PC-9 (cell line): ENCODE measurements around the gene CPED1. TPM values are rescaled to one million over a fixed set of nuclear protein-coding genes. Genes with fewer than 3 reads are reported as not detected.

ENCODE experiments used
- BruUV-seq: library from RNA; stranded (reverse); fragments of 400-500 nt; replicated peaks from 2 replicates; lab custom pipeline; 2021; lab: Mats Ljungman, UMichigan
- CTCF ChIA-PET: fragments of 300-600 bp; sonication (Branson Sonifier 250); formaldehyde crosslinking; loops from one replicate; lab custom pipeline; 2022; ENCODE audit warnings: antibody characterized with exemption; lab: Charles Lee
- POLR2A ChIA-PET: fragments of 300-600 bp; sonication (Branson Sonifier 250); formaldehyde crosslinking; loops from one replicate; lab custom pipeline; 2022; ENCODE audit warnings: antibody characterized with exemption; ENCODE audit not compliant: unreplicated experiment; lab: Charles Lee
- DNase-seq, 2 experiments: peaks; one replicate each; pipeline versions ENCODE4 v3.0.0 to v3.0.0-alpha.2; 2015 to 2022; ENCODE audit warnings: mixed read lengths in 1 of 2
- H2AFZ ChIP-seq: fragments of 200-600 bp; sonication (generic); 2 replicates; pipeline ENCODE4 v1.8.1; 2017; ENCODE audit warnings: antibody characterized with exemption
- H3F3A ChIP-seq: fragments of 200-600 bp; sonication (generic); 2 replicates; pipeline ENCODE4 v1.8.1; 2017; ENCODE audit warnings: antibody characterized with exemption, mild to moderate bottlenecking, low read depth; ENCODE audit not compliant: insufficient read depth
- H3K27ac ChIP-seq: fragments of 200-600 bp; sonication (generic); 2 replicates; pipeline ENCODE4 v1.6.1; 2016; ENCODE audit warnings: mixed run types
- H3K27me3 ChIP-seq: fragments of 200-600 bp; sonication (generic); 2 replicates; pipeline ENCODE4 v1.6.1; 2016; ENCODE audit warnings: low read depth, mixed run types; ENCODE audit not compliant: insufficient read depth
- H3K36me3 ChIP-seq: fragments of 200-600 bp; sonication (generic); 2 replicates; pipeline ENCODE4 v1.6.1; 2016; ENCODE audit warnings: low read depth, mixed run types
- H3K4me1 ChIP-seq: fragments of 200-600 bp; sonication (generic); replicated peaks from 2 replicates; pipeline ENCODE4 v1.6.1; 2016; ENCODE audit warnings: mixed run types; ENCODE audit not compliant: insufficient read depth
- H3K4me2 ChIP-seq: fragments of 200-600 bp; sonication (generic); 2 replicates; pipeline ENCODE4 v1.6.1; 2017; ENCODE audit warnings: mixed run types
- H3K4me3 ChIP-seq: fragments of 200-600 bp; sonication (generic); 2 replicates; pipeline ENCODE4 v1.6.1; 2016; ENCODE audit warnings: mixed run types
- H3K79me2 ChIP-seq: fragments of 200-600 bp; sonication (generic); 2 replicates; pipeline ENCODE4 v1.6.1; 2017; ENCODE audit warnings: low read depth, mixed run types
- H3K9me2 ChIP-seq: fragments of 200-600 bp; sonication (generic); 2 replicates; pipeline ENCODE4 v1.8.1; 2017; ENCODE audit warnings: mild to moderate bottlenecking; ENCODE audit not compliant: insufficient read depth
- H3K9me3 ChIP-seq: fragments of 200-600 bp; sonication (generic); 2 replicates; pipeline ENCODE4 v1.8.1; 2016; ENCODE audit warnings: low read depth; ENCODE audit not compliant: insufficient read depth
- H4K20me1 ChIP-seq: fragments of 200-600 bp; sonication (generic); 2 replicates; pipeline ENCODE4 v1.8.1; 2017; ENCODE audit not compliant: insufficient read depth
- EZH2 ChIP-seq: fragments of 200-600 bp; sonication (generic); IDR thresholded peaks from 2 replicates; pipeline ENCODE4 v1.8.0; 2017; ENCODE audit warnings: antibody characterized with exemption, low read depth
- intact Hi-C: fragments of 100-400 bp; cut with micrococcal nuclease; formaldehyde crosslinking; loops from one replicate; pipeline ENCODE4 v1.10.0; 2022; ENCODE audit not compliant: unreplicated experiment
- total RNA-seq: library from RNA; stranded (reverse); gene quantifications from 2 replicates; pipeline ENCODE4 v1.2.3, GENCODE V29; 2021
- TF ChIP-seq, protein P1 (sequence below): fragments of 200-600 bp; sonication (generic); conservative IDR thresholded peaks from 2 replicates; pipeline ENCODE4 v1.6.1; 2017; ENCODE audit warnings: mixed run types, antibody characterized with exemption, mild to moderate bottlenecking, moderate library complexity

The CPED1 gene
- total RNA-seq, 1 experiment from 2014 or later, result 2.4 TPM

DNA sequence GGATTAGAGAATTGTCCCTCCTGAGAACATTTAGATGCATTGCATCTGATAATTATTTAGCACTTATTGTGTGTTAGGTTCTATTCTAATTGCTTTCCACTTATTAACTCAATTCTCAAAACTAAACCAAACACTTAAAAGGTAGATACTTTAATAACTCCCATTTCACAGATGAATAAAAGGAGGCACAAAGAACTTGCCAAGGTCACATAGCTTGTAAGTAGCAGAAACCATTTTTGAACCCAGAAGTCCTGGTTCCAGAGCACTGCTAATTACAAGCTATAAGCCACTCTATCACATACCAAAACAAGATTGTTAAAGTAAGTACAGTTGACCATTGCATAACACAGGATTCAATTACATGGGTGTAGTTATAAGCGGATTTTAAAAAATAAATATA is 164.9 kb downstream of the CPED1 start:
- no peak overlapping the region for H3K27ac ChIP-seq
- TF ChIP-seq EZH2, result no peak
- TF ChIP-seq, protein P1, sequence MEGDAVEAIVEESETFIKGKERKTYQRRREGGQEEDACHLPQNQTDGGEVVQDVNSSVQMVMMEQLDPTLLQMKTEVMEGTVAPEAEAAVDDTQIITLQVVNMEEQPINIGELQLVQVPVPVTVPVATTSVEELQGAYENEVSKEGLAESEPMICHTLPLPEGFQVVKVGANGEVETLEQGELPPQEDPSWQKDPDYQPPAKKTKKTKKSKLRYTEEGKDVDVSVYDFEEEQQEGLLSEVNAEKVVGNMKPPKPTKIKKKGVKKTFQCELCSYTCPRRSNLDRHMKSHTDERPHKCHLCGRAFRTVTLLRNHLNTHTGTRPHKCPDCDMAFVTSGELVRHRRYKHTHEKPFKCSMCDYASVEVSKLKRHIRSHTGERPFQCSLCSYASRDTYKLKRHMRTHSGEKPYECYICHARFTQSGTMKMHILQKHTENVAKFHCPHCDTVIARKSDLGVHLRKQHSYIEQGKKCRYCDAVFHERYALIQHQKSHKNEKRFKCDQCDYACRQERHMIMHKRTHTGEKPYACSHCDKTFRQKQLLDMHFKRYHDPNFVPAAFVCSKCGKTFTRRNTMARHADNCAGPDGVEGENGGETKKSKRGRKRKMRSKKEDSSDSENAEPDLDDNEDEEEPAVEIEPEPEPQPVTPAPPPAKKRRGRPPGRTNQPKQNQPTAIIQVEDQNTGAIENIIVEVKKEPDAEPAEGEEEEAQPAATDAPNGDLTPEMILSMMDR, result no peak
- no peak overlapping the region for H3K4me3 ChIP-seq
- intact Hi-C loops, result no loop called here
- H4K20me1 ChIP-seq, result no peaks in the 10 kb centered on the region
- H2AFZ ChIP-seq, result no peak overlapping the region
- H3F3A ChIP-seq, result no peaks in the 10 kb centered on the region
- H3K9me2 ChIP-seq, result no peaks in the 10 kb centered on the region
- no peaks in the 10 kb centered on the region for H3K9me3 ChIP-seq
- no peaks in the 10 kb centered on the region for H3K36me3 ChIP-seq
- ChIA-PET CTCF (no interaction called here), POLR2A (no interaction called here)
- no peaks in the 10 kb centered on the region for H3K27me3 ChIP-seq
- no TSS peak for BruUV-seq
- no peaks in the 10 kb centered on the region for H3K4me1 ChIP-seq
- no peak overlapping the region for H3K4me2 ChIP-seq
- no peak for DNase-seq
- no peaks in the 10 kb centered on the region for H3K79me2 ChIP-seq

GRCh38 chr7:121153995-121154394 is 165.5 kb downstream of the CPED1 start:
- intact Hi-C loops, result no loop called here
- no peaks in the 10 kb centered on the region for H4K20me1 ChIP-seq
- no peak overlapping the region for H3K4me3 ChIP-seq
- no peaks in the 10 kb centered on the region for H3K4me1 ChIP-seq
- ChIA-PET CTCF (no interaction called here), POLR2A (no interaction called here)
- no peak overlapping the region for H3K27ac ChIP-seq
- no peaks in the 10 kb centered on the region for H3K27me3 ChIP-seq
- H3K9me2 ChIP-seq, result no peaks in the 10 kb centered on the region
- no peaks in the 10 kb centered on the region for H3K9me3 ChIP-seq
- TF ChIP-seq, protein P1, result no peak
- TF ChIP-seq EZH2, result no peak
- no peak for DNase-seq
- H3K36me3 ChIP-seq, result no peaks in the 10 kb centered on the region
- no TSS peak for BruUV-seq
- no peaks in the 10 kb centered on the region for H3K79me2 ChIP-seq
- no peak overlapping the region for H3K4me2 ChIP-seq
- no peaks in the 10 kb centered on the region for H3F3A ChIP-seq
- H2AFZ ChIP-seq, result no peak overlapping the region

DNA sequence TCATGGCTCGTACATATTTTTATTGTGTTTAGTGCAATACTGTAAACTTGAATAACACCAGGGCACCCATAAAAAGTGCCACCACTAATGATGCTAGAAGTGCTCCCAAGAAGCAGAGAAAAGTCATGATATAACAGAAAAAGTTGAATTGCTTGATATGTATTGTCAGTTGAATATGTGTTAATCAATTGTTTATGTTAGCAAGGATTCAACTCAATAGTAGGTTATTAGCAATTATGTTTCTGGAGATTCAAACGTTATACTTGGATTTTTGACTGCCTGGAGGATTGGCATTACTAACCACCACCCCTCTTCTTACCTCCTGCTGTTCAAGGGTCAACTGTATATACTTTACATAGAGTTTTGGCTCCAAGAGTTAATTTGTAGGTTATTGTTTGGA is 168.3 kb downstream of the CPED1 start:
- POLR2A ChIA-PET, result no interaction called here

More for the DNA sequence above, 168.3 kb downstream of the CPED1 start:
- Histone ChIP-seq H3K36me3 (no peaks in the 10 kb centered on the region), H3K9me3 (no peaks in the 10 kb centered on the region), H3K4me2 (no peak overlapping the region), H3K4me3 (no peak overlapping the region), H4K20me1 (no peaks in the 10 kb centered on the region), H3K27me3 (no peaks in the 10 kb centered on the region), H3K27ac (no peak overlapping the region), H3K79me2 (no peaks in the 10 kb centered on the region), H2AFZ (no peak overlapping the region), H3K9me2 (no peaks in the 10 kb centered on the region; the same call in 1 of the 2 replicates), H3F3A (no peaks in the 10 kb centered on the region), H3K4me1 (no peaks in the 10 kb centered on the region)
- intact Hi-C loops, result no loop called here
- no peak for TF ChIP-seq EZH2
- TF ChIP-seq, protein P1, result no peak
- DNase-seq, result no peak
- no TSS peak for BruUV-seq
- CTCF ChIA-PET, result no interaction called here
